HepG2 (cell line): ENCODE results near the gene MC1R. TPM values are rescaled to one million over a fixed set of nuclear protein-coding genes. Genes with fewer than 3 reads are reported as not detected.

Experiments
- BRD4 ChIP-seq: sonication (generic); formaldehyde crosslinking; IDR thresholded peaks from 2 replicates; pipeline ENCODE4 v1.4.0; 2020; ENCODE audit warnings: missing genetic modification reagents
- CREB1 ChIP-seq, 2 experiments: fragments of 450-650 bp in 1 of 2; IDR thresholded peaks; 2 replicates each; pipeline ENCODE4 v1.6.1; 2016 to 2017; ENCODE audit warnings: control low read depth in 1 of 2, mild to moderate bottlenecking in 1 of 2, missing compliant biosample characterization in 1 of 2, missing genetic modification characterization in 1 of 2
- GTF3A ChIP-seq: sonication (generic); formaldehyde crosslinking; conservative IDR thresholded peaks from 2 replicates; pipeline ENCODE4 v1.4.0; 2020; ENCODE audit warnings: mild to moderate bottlenecking, missing genetic modification reagents
- KAT8 ChIP-seq: IDR thresholded peaks from 2 replicates; pipeline ENCODE4 v1.6.1; 2016; ENCODE audit warnings: missing genetic modification reagents, missing compliant biosample characterization
- KDM2A ChIP-seq: sonication (generic); formaldehyde crosslinking; IDR thresholded peaks from 2 replicates; pipeline ENCODE4 v1.4.0; 2020; ENCODE audit warnings: low read depth, missing genetic modification reagents, borderline replicate concordance
- PRDM15 ChIP-seq: sonication (generic); formaldehyde crosslinking; IDR thresholded peaks from 2 replicates; pipeline ENCODE4 v1.4.0; 2020; ENCODE audit warnings: missing genetic modification reagents
- SRSF9 ChIP-seq: fragments of 200-400 bp; formaldehyde crosslinking; IDR thresholded peaks from 2 replicates; pipeline ENCODE4 v1.6.1; 2018; ENCODE audit warnings: borderline replicate concordance, mild to moderate bottlenecking, low read depth, low read length; ENCODE audit not compliant: insufficient read depth, poor library complexity, severe bottlenecking
- STAT5B ChIP-seq: sonication (generic); formaldehyde crosslinking; IDR thresholded peaks from 2 replicates; pipeline ENCODE4 v1.4.0; 2020; ENCODE audit warnings: missing genetic modification reagents
- TOE1 ChIP-seq: sonication (generic); formaldehyde crosslinking; IDR thresholded peaks from 2 replicates; pipeline ENCODE4 v1.4.0; 2020; ENCODE audit warnings: mild to moderate bottlenecking, missing genetic modification reagents
- ZBTB46 ChIP-seq: sonication (generic); formaldehyde crosslinking; IDR thresholded peaks from 2 replicates; pipeline ENCODE4 v1.4.0; 2020; ENCODE audit warnings: mild to moderate bottlenecking, missing genetic modification reagents, borderline replicate concordance
- ZNF280B ChIP-seq: sonication (generic); formaldehyde crosslinking; IDR thresholded peaks from 2 replicates; pipeline ENCODE4 v1.5.0; 2020; ENCODE audit warnings: missing genetic modification reagents, mild to moderate bottlenecking, borderline replicate concordance
- polyA plus RNA-seq, 8 experiments: library from polyadenylated mRNA; depleted of rRNA in 3 of 8; stranded (reverse) in 7 of 8; unstranded in 1 of 8; fragments of >200 nt; fragmentation: Illumina TruSeq in 4 of 8; extraction: Trizol in 4 of 8; gene quantifications; 2 replicates each; pipeline versions ENCODE4 v1.2.1 to v1.2.3, GENCODE V29; 2011 to 2016; ENCODE audit warnings: low read depth in 4 of 8, missing spikeins in 1 of 8, mixed read lengths in 1 of 8; ENCODE audit not compliant: insufficient read depth in 1 of 8
- total RNA-seq, 5 experiments: library from RNA; depleted of rRNA; stranded (reverse); fragments of >200 nt; fragmentation: Illumina TruSeq; extraction: Trizol; gene quantifications; 2 replicates each; pipeline ENCODE4 v1.2.3, GENCODE V29; 2016; ENCODE audit warnings: low read depth in 1 of 5
- TF ChIP-seq, protein P1 (sequence below): IDR thresholded peaks from 2 replicates; pipeline ENCODE4 v1.6.1; 2016; ENCODE audit warnings: missing compliant biosample characterization, missing genetic modification reagents, borderline replicate concordance
- TF ChIP-seq, protein P2 (sequence below): sonication (generic); formaldehyde crosslinking; IDR thresholded peaks from 2 replicates; pipeline ENCODE4 v1.9.0; 2021; ENCODE audit warnings: missing genetic modification reagents, borderline replicate concordance

Gene MC1R
- total and polyA plus RNA-seq, 2 of the 13 experiments (the other 11 are each of a cell fraction or from before 2014, with no cell fraction given), result 9.1 to 14.8 TPM

GRCh38 chr16:89921131-89921701, 2.6 kb downstream of the MC1R start (continued):
- TF ChIP-seq, protein P1, sequence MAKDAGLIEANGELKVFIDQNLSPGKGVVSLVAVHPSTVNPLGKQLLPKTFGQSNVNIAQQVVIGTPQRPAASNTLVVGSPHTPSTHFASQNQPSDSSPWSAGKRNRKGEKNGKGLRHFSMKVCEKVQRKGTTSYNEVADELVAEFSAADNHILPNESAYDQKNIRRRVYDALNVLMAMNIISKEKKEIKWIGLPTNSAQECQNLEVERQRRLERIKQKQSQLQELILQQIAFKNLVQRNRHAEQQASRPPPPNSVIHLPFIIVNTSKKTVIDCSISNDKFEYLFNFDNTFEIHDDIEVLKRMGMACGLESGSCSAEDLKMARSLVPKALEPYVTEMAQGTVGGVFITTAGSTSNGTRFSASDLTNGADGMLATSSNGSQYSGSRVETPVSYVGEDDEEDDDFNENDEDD (CRISPR knock-in tag), result peak; percentile 33; the same call in 1 of the 2 replicates
- TF ChIP-seq PRDM15 (peak; percentile 10; the same call in 1 of the 2 replicates), GTF3A (CRISPR knock-in tag) (no peak), KDM2A (CRISPR knock-in tag) (peak; percentile 2; the same call in 1 of the 2 replicates), TOE1 (CRISPR knock-in tag) (no peak), ZBTB46 (CRISPR knock-in tag) (peak; percentile 88; the same call in 1 of the 2 replicates), KAT8 (CRISPR knock-in tag) (no peak), ZNF280B (CRISPR knock-in tag) (no peak), CREB1 (IDR thresholded peaks at IDR 0.05) (no peak), CREB1 (CRISPR knock-in tag; IDR thresholded peaks at IDR 0.05) (no peak), BRD4 (peak; percentile 31; the same call in 1 of the 2 replicates), SRSF9 (no peak), STAT5B (CRISPR knock-in tag) (no peak)
- TF ChIP-seq, protein P2, sequence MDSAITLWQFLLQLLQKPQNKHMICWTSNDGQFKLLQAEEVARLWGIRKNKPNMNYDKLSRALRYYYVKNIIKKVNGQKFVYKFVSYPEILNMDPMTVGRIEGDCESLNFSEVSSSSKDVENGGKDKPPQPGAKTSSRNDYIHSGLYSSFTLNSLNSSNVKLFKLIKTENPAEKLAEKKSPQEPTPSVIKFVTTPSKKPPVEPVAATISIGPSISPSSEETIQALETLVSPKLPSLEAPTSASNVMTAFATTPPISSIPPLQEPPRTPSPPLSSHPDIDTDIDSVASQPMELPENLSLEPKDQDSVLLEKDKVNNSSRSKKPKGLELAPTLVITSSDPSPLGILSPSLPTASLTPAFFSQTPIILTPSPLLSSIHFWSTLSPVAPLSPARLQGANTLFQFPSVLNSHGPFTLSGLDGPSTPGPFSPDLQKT (CRISPR knock-in tag), result no peak
